ENCODE measurements around the gene SLC8A3.

DNA sequence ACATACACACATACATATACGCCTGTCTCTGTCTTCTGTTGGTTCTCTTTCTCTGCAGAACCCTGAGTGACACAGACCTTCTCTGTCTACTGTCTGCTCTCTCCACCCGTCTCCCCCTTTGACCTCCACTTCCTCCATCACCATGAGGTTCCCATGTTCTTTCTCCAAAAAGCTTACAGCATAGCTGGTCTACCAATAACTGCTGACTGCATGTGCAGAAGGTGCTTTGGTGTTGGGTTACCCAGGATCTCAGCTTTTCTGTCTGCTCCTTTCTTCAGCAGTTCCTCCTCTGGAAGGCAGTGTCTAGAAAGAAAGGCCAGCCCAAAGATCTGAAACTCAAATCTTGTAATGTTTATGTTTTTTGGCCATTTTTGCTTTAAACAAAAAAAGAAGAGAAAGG, 184.0 kb downstream of the SLC8A3 start:
- TF ChIP-seq POLR2A (IDR thresholded peaks at IDR 0.05) (no peak), CTCF (IDR thresholded peaks at IDR 0.05) (no peak)
